ENCODE data around the gene PCBD2. TPM values are rescaled to one million over a fixed set of nuclear protein-coding genes. Genes with fewer than 3 reads are reported as not detected.
A peak's percentile ranks its signal among the peaks of the same experiment; 100 is the strongest.

The PCBD2 gene
- total RNA-seq, 1 experiment from 2014 or later, result 7.0 TPM

DNA sequence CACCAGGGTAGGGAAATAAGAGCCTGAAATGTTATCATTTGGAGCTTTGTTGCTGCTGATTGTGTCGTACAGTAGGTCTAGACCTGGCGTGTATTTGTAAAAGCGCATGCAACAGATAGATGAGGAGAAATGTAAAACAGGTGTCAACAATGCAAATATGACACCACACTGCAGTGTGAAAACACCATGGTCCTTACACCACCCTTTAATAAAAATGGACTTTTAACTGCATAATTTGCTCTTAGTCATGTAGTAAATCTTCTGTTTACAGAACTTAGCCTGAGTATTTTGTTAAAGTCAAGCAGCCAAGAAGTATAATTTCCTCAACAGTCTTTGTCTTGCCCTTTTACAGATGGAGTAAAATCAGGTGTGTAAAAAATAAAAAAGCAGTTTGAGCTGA, 13.9 kb downstream of the PCBD2 start:
- Histone ChIP-seq H3K9me2 (replicated peaks; ENCODE audit: low read length) (no peaks in the 10 kb centered on the region), H3K79me2 (ENCODE audit: low read length) (no peaks in the 10 kb centered on the region), H2AFZ (ENCODE audit: low read length) (no peak overlapping the region), H3K9me3 (ENCODE audit: low read length) (no peaks in the 10 kb centered on the region), H3K4me2 (ENCODE audit: low read length) (no peak overlapping the region), H3K27me3 (ENCODE audit: low read length) (no peaks in the 10 kb centered on the region), H3K27ac (ENCODE audit: low read length) (no peak overlapping the region), H4K20me1 (ENCODE audit: low read length) (no peaks in the 10 kb centered on the region), H3K4me1 (ENCODE audit: insufficient read depth, low read length) (no peaks in the 10 kb centered on the region), H3K9ac (ENCODE audit: low read length) (no peak overlapping the region), H3F3A (ENCODE audit: low read length, unreplicated experiment) (no peaks in the 10 kb centered on the region), H3K4me3 (ENCODE audit: low read length) (no peak overlapping the region), H3K36me3 (ENCODE audit: low read depth, low read length) (peaks cover 10% of the 10 kb centered on the region)
- ChIA-PET CTCF (interaction anchor here (0.6 kb wide), 1 partner anchor 616 kb away, joined by 3 read pairs; no protein-coding TSS in a partner anchor), POLR2A (ENCODE audit: unreplicated experiment) (no interaction called here)
- intact Hi-C loops (cut with micrococcal nuclease), result loop anchor here (2.0 kb wide), 1 partner anchor 272 kb away; no protein-coding TSS in a partner anchor
- BruUV-seq (replicated peaks), result no TSS peak
- DNase-seq (no peak), ATAC-seq (peak; percentile 54)
- TF ChIP-seq EZH2phosphoT487 (IDR thresholded peaks at IDR 0.05; ENCODE audit: borderline replicate concordance, low read length) (no peak), CTCF (conservative IDR thresholded peaks at IDR 0.05; ENCODE audit: low read depth, low read length) (no peak), EZH2 (IDR thresholded peaks at IDR 0.05; ENCODE audit: low read length, unreplicated experiment) (no peak)

- Histone ChIP-seq H4K20me1 (ENCODE audit: low read length) (no peaks in the 10 kb centered on the region), H2AFZ (ENCODE audit: low read length) (no peak overlapping the region), H3K79me2 (ENCODE audit: low read length) (no peaks in the 10 kb centered on the region), H3K36me3 (ENCODE audit: low read depth, low read length) (peaks cover 10% of the 10 kb centered on the region), H3K4me3 (ENCODE audit: low read length) (no peak overlapping the region), H3K4me1 (ENCODE audit: insufficient read depth, low read length) (no peaks in the 10 kb centered on the region), H3K27me3 (ENCODE audit: low read length) (no peaks in the 10 kb centered on the region), H3K27ac (ENCODE audit: low read length) (no peak overlapping the region), H3K9me3 (ENCODE audit: low read length) (no peaks in the 10 kb centered on the region), H3K9me2 (replicated peaks; ENCODE audit: low read length) (no peaks in the 10 kb centered on the region), H3K4me2 (ENCODE audit: low read length) (no peak overlapping the region), H3F3A (ENCODE audit: low read length, unreplicated experiment) (no peaks in the 10 kb centered on the region), H3K9ac (ENCODE audit: low read length) (no peak overlapping the region)
- ATAC-seq (no peak), DNase-seq (no peak)
- BruUV-seq (replicated peaks), result no TSS peak
- intact Hi-C loops (cut with micrococcal nuclease), result no loop called here
- POLR2A ChIA-PET (ENCODE audit: unreplicated experiment), result no interaction called here
- TF ChIP-seq EZH2phosphoT487 (IDR thresholded peaks at IDR 0.05; ENCODE audit: borderline replicate concordance, low read length), result no peak
- TF ChIP-seq CTCF (conservative IDR thresholded peaks at IDR 0.05; ENCODE audit: low read depth, low read length), result no peak
- no peak for TF ChIP-seq EZH2 (IDR thresholded peaks at IDR 0.05; ENCODE audit: low read length, unreplicated experiment)
- CTCF ChIA-PET, result no interaction called here
Measured at GRCh38 chr5:134920848-134921575, 16.1 kb downstream of the PCBD2 start.

DNA sequence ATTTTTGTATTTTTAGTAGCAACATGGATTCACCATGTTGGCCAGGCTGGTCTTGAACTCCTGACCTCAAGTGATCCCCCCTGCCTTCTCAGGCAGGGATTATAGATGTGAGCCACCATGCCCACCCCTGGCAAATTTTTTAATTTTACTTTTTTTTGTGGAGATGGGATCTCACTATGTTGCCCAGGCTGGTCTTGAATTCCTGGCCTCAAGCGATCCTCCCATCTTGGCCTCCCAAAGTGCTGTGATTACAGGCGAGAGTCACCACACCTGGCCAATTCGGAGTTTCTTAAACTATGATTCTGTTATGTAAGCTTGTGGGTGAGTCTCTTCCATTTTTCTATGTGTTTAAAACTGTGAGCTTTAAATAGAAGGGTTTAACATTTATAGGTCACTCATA, 27.6 kb downstream of the PCBD2 start:
- H4K20me1 ChIP-seq (ENCODE audit: low read length), result no peaks in the 10 kb centered on the region
- no TSS peak for BruUV-seq (replicated peaks)
- no peaks in the 10 kb centered on the region for H3K27me3 ChIP-seq (ENCODE audit: low read length)
- TF ChIP-seq CTCF (conservative IDR thresholded peaks at IDR 0.05; ENCODE audit: low read depth, low read length) (no peak), EZH2 (IDR thresholded peaks at IDR 0.05; ENCODE audit: low read length, unreplicated experiment) (no peak), EZH2phosphoT487 (IDR thresholded peaks at IDR 0.05; ENCODE audit: borderline replicate concordance, low read length) (no peak)
- H3K79me2 ChIP-seq (ENCODE audit: low read length), result no peaks in the 10 kb centered on the region
- H3K9me3 ChIP-seq (ENCODE audit: low read length), result no peaks in the 10 kb centered on the region
- H3K4me3 ChIP-seq (ENCODE audit: low read length), result no peak overlapping the region
- ATAC-seq (no peak), DNase-seq (no peak)
- intact Hi-C loops (cut with micrococcal nuclease), result no loop called here
- H3F3A ChIP-seq (ENCODE audit: low read length, unreplicated experiment), result no peaks in the 10 kb centered on the region
- H3K9me2 ChIP-seq (replicated peaks; ENCODE audit: low read length), result no peaks in the 10 kb centered on the region
- H3K27ac ChIP-seq (ENCODE audit: low read length), result no peak overlapping the region
- no peak overlapping the region for H3K4me2 ChIP-seq (ENCODE audit: low read length)
- H2AFZ ChIP-seq (ENCODE audit: low read length), result no peak overlapping the region
- CTCF ChIA-PET, result no interaction called here
- POLR2A ChIA-PET (ENCODE audit: unreplicated experiment), result no interaction called here
- H3K4me1 ChIP-seq (ENCODE audit: insufficient read depth, low read length), result no peaks in the 10 kb centered on the region
- H3K9ac ChIP-seq (ENCODE audit: low read length), result no peak overlapping the region
- H3K36me3 ChIP-seq (ENCODE audit: low read depth, low read length), result no peaks in the 10 kb centered on the region; the same call in 1 of the 2 replicates
